Fibroblast of skin of abdomen (primary cell): ENCODE results near the gene VWA3A.
A peak's percentile ranks its signal among the peaks of the same experiment; 100 is the strongest.
"Not testable (repeated sequence)": the region's sequence is repeated elsewhere in the genome, so short reads cannot be mapped to it uniquely, and the experiment has no call there.

Experiments
- DNase-seq: peaks from one replicate; pipeline ENCODE4 v3.0.0-alpha.2; 2013

Gene VWA3A

DNA sequence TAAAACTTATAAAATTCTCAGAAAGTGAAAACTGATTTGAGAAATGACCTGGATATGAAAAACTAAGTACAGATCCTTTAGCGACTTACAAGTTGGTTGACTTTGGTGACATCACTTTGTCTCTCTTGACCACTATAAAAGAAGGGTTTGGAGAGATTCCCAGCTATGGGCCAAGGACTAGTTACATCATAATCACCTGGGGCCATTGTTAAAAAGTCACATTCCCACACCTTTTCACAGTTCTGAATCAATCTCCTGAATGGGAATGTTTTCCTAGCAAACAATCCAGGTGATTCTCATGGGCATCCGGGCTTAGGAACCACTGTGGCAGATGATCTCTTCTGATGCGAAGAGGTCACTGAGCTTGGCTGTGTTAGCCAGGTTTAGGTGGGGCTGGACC lies 620 bp upstream of the VWA3A start:
- DNase-seq: no peak

DNA sequence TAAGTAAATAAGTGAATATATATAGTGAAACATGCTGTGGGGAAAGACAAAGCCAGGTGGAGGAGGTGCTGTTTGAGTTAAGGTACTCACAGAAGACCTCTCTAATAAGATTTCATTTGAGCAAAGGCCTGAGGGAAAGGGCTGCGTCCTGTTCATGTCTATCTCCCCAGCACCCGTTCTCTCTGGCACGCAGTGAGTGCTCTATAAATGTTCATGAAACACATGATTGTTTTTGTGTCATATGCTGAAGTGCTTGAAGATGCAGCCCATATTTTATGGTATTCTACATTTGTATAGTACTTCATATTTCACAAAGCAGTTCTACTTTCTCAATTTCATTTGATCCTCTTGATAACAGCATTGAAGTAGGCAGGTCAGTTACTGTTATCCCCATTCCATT lies 990 bp downstream of the VWA3A start:
- no peak for DNase-seq

DNA sequence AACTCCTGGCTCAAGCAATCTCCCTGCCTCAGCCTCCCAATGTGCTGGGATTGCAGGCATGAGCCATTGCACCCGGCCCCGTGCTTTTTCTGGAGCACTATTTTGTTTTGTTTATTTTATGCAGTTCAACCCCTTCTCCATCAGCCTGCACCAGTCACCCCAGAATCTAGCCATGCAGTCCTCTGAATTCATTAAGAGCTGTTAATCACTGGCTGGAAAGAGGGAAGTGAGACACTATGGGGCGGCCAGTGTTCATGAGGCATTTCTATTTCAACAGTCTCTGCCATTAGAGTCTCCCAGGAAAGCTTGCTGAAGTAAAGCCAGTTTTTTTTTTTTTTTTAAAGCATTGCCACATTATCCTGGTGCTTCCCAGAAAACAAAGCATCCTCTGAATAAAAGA lies 1.7 kb downstream of the VWA3A start:
- DNase-seq: no peak

DNA sequence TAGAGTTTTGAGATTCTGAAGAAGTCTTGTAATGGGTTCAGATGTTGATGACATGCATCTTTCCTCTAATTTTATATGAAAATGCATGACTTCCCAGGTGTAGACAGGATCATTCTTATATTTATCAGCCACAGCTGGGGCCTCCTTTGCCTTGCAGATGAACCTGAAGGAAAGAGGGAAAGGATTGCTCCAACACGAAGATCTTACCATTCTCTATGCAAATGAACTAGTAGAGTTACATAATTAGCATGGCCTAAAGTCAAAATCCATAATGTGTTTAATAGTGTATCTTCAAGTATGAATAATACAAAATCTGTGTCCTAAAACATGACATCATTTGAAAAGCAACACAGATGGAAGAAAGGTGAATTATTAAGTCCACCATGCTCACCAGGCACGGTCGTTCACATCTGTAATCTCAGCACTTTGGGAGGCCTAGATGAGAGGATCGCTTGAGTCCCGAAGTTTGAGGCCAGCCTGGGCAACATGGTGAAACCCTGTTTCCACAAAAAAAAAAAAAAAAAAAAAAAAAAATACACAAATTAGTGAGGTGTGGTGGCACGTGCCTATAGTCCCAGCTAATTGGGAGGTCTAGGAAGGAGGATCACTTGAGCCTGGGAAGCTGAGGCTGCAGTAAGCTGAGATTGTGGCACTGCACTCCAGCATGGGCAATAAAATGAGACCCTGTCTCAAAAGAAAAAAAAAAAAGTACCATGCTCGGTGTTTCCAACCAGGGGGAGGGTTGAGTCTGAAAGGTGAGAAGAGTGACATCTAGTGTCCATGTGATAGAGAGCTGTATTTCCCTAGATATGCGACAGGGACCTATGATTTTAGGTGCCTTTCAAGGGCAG lies 6.3 kb downstream of the VWA3A start:
- DNase-seq: peak; percentile 42

DNA sequence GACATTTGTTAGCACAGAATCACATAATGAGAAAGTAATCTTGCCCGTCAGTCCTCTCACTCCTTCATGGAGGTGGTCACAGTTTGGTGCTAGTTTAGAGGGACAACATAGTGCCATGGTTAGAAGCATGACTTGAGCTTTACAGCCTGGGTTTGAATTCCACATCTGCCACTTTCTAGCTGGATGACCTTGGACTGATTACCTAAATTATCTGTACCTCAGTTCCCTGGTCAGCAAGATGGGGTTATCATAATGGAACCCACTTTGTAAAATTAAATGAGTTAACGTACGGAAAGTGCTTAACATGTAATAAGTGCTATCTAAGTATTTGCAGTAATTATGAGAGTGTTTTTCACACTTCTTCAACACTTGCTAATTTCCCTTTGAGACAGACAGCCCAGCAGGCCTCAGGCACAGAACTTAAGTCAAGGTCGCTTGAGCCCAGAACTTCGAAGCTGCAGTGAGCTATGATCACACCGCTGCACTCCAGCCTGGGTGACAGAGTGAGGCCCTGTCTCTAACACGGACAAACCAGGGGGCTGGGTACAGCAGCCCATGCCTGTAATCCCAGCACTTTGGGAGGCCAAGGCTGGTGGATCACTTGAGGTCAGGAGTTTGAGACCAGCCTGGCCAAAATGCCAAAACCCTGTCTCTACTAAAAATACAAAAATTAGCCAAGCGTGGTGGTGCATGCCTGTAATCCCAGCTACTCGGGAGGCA lies 7.1 kb downstream of the VWA3A start:
- no peak for DNase-seq

DNA sequence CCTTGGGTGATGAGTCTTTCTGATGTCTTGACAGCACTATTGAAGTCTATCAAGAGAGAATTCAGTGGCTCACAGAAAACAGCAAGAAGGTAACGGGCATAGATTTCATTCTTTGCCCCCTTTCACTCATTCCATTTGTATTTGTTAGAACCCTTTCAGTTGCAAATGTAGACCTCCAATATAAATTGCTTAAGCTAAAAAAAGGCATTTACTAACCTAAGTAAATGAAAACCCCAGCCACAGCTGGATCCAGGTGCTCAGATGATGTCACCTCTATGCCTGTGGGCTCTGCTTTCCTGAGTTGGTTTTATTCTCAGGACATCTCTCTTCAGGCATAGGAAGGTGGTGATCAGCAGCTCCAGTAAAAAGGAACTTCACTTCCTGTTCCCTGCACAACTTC lies 11.1 kb downstream of the VWA3A start:
- DNase-seq: no peak

DNA sequence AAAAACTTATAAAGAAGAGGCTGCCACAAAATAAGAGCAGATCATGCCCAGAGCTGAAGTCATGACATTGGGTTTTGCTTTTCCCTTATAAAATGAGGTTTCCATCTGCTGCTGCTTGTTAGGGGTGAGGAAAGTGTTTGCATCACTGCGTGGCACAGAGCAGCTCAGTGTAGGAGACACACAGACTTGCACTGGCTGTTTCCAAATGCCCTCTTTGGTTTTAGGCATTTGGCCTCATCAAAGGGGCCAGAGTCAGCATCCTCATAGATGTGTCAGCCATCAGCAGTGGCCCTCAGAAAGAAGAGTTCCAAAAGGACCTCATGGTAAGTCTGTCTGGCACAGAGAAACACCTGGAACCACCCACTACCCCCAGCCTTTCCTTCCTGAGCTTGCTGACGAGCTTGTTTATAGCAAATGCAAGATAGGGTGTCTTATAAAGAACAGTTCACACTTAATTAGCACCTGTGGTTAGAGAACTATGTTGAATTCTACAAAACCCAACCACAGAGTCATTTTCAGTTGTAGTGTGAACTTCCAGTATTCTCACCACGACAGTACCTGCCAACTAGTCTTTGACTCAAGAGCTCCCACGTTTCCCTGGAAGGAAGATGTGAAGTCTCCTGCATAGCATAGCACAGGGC lies 17.0 kb downstream of the VWA3A start:
- DNase-seq: no peak

DNA sequence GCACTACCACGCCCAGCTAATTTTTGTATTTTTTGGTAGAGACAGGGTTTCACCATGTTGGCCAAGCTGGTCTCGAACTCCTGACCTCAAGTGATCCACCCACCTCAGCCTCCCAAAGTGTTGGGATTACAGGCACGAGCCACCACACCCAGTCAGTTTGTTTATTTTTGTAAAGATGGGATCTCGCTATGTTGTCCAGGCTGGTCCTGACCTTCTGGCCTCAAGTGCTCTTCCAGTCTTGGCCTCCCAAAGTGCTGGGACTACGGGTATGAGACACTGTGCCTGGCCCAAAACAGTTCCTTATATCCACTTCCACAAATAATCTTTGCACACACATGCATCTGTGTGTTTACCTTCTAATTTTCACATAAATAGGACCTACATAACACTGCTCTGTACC lies 19.3 kb downstream of the VWA3A start:
- not testable (repeated sequence) for DNase-seq

DNA sequence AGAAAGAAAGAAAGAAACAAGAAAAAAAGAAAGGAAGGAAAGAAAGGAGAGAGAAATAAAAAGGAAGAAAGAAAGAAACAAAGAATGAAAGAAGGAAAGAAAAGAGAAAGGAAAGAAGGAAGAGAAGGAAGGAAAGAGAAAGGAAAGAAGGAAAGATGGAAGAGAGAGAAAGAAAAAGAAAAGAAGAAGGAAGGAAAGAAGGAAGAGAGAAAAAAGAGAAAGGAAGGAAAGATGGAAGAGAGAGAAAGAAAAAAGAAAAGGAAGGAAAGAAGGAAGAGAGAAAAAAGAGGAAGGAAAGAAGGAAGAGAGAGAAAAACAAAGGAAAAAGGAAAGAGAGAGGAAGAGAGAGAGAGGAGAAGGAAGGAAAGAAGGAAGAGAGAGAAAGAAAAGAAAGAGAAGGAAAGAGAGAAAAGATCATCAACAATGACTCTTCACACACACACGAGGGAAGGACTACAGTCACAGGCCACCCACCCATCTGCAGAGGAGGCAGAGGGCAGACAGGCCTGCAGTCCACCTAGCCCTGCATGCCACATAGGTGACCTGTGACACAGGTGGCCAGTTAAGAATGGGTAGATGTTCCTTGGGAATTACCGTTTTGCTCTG lies 23.9 kb downstream of the VWA3A start:
- DNase-seq: no peak

DNA sequence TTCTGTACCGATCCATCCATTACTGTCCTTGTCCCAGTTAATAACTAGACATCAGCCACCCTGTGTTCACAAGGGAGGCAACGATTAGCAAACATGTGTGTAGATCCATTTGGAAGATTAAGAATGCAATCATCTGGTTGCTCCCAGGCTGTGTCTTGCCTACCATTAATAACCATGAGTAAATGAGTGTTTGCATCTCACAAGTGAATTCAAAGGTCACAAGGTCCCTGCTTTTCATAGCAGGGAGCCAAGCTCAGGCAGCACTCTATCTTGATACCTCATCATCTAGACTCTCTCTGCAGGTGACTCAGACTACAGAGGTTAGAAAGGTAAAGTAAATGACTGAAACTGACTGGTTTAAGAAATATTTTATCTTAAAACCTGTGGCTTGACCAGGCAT lies 25.3 kb downstream of the VWA3A start:
- DNase-seq: no peak

DNA sequence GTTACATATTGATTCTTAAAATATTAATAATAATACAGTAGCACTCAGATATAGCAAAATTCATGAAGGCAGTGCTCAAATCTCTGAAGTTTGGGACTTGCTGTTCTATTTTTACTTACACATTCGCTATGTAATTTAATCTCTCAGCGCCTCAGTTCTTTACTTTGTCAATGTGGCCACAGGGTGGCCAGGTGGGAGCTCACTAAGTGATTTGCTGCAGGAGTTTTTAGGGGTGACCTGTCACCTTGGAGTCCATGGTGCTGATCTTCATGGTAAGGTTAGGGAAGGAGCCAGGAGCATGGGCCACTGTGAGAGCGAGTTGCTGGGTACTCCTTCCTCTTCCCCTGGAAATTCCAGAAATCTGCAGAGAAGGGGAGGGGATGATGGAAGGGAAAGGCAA lies 28.1 kb downstream of the VWA3A start:
- DNase-seq: no peak

DNA sequence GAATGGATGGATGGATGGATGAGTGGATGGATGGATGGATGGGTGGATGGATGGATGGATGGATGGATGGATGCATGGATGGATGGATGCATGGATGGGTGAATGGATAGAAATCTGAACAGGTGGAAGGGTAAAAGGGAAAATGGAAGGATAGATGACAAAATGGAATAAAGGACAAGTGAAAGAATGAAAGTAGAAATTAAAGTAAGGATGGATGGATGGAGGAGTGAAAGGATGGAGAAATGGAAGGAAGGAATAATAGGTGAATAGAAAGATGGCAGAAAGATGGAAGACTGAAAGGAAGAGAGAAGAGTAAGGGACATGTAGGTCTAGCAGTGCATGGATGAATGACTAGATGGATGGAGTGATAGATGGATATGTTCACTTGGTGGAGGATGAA lies 29.9 kb downstream of the VWA3A start:
- DNase-seq: no peak

DNA sequence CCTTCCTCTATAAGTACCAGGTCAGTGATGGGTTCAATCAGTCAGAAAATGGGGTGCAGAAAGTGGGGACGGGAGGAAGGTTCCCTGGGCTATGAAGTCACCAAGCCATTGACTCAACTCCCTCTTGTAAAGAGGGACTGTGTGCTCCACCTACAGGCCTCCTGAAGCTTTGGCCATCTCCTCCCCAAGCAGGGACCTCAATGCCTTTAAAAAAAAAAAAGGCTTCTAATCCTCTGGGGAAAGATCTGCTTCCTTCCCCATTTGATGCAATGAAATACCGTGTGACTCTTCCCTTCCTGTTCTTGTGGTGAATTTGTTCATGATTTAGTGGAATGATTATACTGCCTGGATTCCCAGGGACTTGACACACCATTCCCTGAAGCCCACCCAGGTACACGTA lies 30.8 kb downstream of the VWA3A start:
- no peak for DNase-seq

DNA sequence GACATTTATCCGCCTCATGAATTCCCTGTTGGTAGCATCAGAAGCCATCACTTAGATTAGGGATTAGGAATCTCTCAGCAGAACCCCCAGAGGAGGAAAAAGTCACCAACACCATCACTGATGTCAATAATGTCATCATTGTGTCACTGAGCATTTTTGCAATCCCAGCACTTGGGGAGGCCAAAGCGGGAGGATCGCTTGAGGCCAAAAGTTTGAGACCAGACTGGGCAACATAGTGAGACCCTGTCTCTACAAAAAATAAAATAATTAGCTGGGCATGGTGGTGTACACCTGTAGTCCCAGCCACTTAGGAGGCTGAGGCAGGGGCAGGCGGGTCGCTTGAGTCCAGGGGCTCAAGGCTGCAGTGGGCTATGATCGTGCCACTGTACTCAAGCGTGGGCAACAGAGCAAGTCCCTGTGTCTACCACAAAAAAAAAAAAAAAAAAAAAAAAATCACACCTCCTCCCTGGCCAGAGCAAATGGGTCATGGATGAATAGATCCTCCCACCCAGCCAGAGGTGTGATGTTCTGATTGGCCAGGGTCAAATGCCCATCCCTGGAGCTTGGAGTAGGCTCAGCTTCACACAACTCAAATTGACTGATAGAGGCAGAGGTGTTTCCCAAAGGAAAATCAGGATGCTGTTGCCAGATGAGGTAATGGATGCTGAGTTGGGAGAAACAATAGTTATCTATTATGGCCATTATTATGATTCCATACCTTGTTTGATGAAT lies 31.6 kb downstream of the VWA3A start:
- DNase-seq: no peak

DNA sequence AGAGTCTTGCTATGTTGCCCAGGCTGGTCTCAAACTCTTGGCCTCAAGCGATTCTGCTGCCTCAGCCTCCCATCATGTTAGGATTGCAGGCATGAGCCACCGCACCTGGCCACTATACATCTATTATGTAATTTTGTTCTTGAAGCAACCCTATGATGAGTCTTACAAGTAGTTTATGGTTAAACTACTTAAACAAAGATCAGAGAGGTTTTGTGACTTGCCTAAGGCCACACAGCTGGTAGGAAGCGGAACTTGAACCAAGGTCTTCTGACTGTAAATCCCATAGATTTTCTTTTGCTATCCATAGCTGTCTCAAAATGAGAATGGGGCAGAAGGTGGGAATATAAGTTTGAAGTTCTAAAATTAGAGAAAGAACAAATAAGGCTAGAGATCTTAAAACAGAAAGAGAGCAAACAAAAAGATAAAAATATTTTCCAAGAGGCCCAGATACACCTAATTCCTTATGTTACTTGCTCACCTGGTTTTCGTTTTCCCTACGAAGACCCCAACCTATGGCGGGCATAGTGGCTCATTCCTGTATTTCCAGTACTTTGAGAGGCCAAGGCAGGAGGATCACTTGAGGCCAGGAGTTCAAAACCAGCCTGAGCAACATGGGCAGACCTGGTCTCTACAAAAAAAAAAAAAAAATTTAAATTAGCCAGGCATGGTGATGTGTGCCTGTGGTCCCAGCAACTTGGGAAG lies 32.4 kb downstream of the VWA3A start:
- DNase-seq: no peak

DNA sequence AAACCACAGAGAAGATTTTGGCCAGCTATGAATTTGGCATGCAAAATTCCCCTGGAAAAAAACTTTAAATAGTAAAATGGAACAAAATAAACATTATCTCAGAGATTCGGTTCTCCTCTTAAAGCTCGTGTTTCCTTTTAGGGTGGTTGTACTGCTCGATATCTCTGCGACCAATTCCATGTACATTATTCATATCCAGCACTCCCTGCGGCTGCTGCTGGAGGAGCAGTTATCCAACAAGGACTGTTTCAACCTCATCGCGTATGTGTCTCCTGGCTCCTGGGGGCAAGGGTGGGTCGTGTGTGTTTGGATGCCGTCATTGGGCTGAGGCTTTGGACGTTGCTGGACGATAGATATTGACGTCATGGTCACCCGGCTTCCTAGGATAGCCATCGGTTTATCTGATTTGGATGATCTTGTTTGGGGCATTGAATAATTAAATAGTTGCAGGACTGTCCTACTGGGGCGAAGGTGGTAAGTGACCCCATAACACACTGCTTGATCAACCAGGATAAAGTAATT lies 33.8 kb downstream of the VWA3A start:
- DNase-seq: no peak

DNA sequence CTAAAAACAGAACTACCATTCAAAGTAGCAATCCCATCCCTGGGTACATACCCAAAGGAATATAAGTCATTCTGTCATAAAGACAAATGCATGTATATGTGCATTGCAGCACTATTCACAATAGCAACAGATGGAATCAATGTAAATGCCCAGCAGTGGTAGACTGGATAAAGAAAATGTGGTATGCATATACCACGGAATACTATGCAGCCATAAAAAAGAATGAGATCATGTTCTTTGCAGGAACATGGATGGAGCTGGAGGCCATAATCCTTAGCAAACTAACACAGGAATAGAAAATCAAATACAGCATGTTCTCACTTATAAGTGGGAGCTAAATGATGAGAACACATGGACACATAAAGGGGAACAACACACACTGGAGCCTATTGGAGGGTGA lies 36.2 kb downstream of the VWA3A start:
- DNase-seq: not testable (repeated sequence)

DNA sequence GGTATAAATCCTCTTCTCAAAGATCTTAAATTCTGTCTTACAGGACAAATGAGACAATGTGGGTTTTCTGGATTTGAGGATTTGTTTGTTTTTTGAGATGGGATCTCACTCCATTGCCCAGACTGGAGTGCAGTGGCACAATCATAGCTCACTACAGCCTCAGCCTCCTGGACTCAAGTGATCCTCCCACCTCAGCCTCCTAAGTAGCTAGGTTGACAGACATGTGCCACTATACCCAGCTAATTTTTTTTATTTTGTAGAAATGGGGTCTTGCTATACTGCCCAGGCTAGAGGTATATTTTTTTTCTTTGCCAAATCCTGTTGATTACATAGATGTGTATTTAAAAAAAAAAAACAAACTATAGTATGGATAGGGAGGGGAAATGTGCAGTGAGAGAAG lies 38.2 kb downstream of the VWA3A start:
- DNase-seq: no peak

DNA sequence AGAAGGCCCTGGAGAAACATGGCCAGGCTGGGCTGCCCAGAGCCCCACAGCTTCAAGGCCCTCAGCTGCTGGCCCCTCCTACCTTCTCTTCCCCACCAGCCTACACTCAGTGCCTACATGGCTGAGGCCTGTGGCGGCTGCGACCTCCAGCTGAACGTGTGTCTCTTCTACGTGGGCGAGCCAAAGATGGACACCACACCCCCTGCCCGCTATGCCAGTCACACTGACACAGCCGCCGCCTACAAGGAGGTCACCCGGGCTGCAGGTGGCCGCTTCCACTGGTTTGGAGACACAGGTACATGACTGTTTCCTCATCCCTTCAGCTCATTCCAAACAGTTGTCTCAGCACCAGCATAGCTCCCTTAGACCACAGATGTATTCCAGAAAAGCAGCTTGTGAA lies 40.5 kb downstream of the VWA3A start:
- no peak for DNase-seq

DNA sequence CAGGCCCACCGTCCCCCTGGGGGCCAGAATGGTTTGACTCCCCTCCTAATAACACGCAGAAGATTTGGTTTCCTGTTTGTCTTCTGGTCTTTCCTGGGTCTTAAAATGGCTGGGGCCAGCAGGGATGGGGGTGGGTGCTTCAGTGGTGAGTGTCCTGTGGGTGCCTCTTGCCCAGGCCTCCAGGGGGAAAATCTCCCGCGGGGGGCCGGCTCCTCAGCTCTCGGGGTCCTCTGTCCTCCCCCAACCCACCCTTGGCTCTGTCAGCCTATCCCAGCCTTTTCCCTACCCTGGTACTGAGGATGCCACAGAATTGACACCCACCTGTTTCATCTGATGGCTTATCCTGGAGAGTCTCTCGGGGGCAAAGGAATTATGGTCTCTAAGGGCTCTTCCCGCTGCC lies 46.1 kb downstream of the VWA3A start:
- DNase-seq: no peak

DNA sequence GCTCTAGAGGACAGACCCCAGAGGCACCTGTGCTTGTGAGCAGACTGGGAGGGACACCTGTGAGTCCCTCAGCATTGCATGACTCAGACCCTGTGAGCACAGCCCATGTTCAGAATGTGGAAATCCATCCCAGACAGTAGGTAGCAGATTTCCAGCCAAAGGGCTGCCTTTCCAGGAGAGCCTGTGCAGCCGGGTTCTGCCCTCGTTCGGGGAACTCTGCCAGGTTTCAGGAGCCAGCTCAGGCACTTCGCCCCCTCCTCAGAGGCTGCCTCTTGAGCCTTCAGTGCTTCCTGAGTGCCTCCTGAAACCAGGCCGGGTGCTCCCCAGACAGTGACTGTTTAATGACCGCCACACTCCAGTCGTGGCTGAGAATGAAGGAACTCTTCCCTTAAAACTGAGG lies 46.7 kb downstream of the VWA3A start:
- no peak for DNase-seq

DNA sequence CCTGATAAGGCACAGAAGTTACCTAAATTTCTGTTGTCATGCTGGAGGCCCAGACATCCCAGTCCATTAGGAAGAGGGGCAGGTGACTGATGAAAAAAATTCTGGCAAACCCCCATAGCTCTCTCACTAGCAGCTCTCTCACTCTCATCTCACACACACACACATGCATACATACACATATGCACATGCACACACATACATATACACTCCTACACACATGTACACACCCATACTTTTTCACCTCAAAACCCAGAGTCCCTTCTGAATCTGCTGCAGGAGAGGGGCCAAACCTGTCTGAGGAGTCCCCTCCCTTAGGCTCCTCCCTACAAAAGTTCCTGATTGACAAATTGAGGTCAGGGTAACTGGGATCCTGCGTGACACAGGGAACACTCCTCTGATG lies 47.4 kb downstream of the VWA3A start:
- no peak for DNase-seq
